Gastrocnemius medialis (tissue), 4 donors: ENCODE measurements around the gene URI1.

Experiments
- POLR2A ChIP-seq, 2 donors: fragments of 450-650 bp; IDR thresholded peaks; one replicate each; pipeline ENCODE4 v1.6.1; 2017; ENCODE audit warnings: antibody characterized with exemption in 2 of 2, mild to moderate bottlenecking in 2 of 2, moderate library complexity in 2 of 2
- TF ChIP-seq, protein P1 (sequence below), 5 experiments: fragments of 450-650 bp in 3 of 5; fragments of 200-600 bp in 2 of 5; sonication (generic) in 2 of 5; IDR thresholded peaks in 4 of 5; conservative IDR thresholded peaks in 1 of 5; 1 replicate in 4 of 5; 2 replicates in 1 of 5; pipeline ENCODE4 v1.5.1; 2016 to 2019; ENCODE audit warnings: antibody characterized with exemption in 5 of 5, mild to moderate bottlenecking in 3 of 5, moderate library complexity in 3 of 5

GRCh38 chr19:29944390-29945012 lies 2.5 kb downstream of the URI1 start:
- TF ChIP-seq, protein P1, sequence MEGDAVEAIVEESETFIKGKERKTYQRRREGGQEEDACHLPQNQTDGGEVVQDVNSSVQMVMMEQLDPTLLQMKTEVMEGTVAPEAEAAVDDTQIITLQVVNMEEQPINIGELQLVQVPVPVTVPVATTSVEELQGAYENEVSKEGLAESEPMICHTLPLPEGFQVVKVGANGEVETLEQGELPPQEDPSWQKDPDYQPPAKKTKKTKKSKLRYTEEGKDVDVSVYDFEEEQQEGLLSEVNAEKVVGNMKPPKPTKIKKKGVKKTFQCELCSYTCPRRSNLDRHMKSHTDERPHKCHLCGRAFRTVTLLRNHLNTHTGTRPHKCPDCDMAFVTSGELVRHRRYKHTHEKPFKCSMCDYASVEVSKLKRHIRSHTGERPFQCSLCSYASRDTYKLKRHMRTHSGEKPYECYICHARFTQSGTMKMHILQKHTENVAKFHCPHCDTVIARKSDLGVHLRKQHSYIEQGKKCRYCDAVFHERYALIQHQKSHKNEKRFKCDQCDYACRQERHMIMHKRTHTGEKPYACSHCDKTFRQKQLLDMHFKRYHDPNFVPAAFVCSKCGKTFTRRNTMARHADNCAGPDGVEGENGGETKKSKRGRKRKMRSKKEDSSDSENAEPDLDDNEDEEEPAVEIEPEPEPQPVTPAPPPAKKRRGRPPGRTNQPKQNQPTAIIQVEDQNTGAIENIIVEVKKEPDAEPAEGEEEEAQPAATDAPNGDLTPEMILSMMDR (IDR thresholded peaks at IDR 0.05 in 4 of 5, conservative IDR thresholded peaks at IDR 0.05 in 1 of 5) = no peak
- TF ChIP-seq POLR2A (IDR thresholded peaks at IDR 0.05) = no peak
